Vagina (tissue), 2 donors: ENCODE measurements around the gene SLC16A12. TPM values are rescaled to one million over a fixed set of nuclear protein-coding genes. Genes with fewer than 3 reads are reported as not detected.

ENCODE experiments used
- DNase-seq, 2 donors: peaks; one replicate each; pipeline ENCODE4 v3.0.0-alpha.2; 2017; ENCODE audit errors: extremely low spot score in 2 of 2
- H3K27ac ChIP-seq: fragments of 200-600 bp; sonication (generic); one replicate; pipeline ENCODE4 v1.5.1; 2019
- H3K27me3 ChIP-seq: fragments of 200-600 bp; sonication (generic); one replicate; pipeline ENCODE4 v1.5.1; 2019
- H3K36me3 ChIP-seq, 2 donors: fragments of 200-600 bp; sonication (generic); one replicate each; pipeline ENCODE4 v1.5.1; 2017 to 2019
- H3K4me1 ChIP-seq: fragments of 200-600 bp; sonication (generic); one replicate; pipeline ENCODE4 v1.5.1; 2019
- H3K4me3 ChIP-seq, 2 donors: fragments of 200-600 bp; sonication (generic); 1 replicate in 1 of 2; 2 replicates in 1 of 2; pipeline ENCODE4 v1.5.1; 2016 to 2019
- H3K9me3 ChIP-seq: fragments of 200-600 bp; sonication (generic); one replicate; pipeline ENCODE4 v1.5.1; 2019
- POLR2A ChIP-seq, 2 donors: fragments of 450-650 bp; IDR thresholded peaks; one replicate each; pipeline ENCODE4 v1.6.1; 2017; ENCODE audit warnings: antibody characterized with exemption in 2 of 2, mild to moderate bottlenecking in 2 of 2, moderate library complexity in 2 of 2
- POLR2AphosphoS5 ChIP-seq, 2 donors: sonication (generic); formaldehyde crosslinking; IDR thresholded peaks; one replicate each; pipeline ENCODE4 v1.9.0; 2017; ENCODE audit warnings: antibody characterized with exemption in 2 of 2, mild to moderate bottlenecking in 2 of 2, low read depth in 1 of 2; ENCODE audit not compliant: insufficient read depth in 1 of 2
- intact Hi-C: fragments of 100-400 bp; cut with DNase I; formaldehyde crosslinking; loops from one replicate; pipeline ENCODE4 v1.15.1; 2023
- total RNA-seq: library from RNA; depleted of rRNA; stranded (reverse); fragments of >200 nt; gene quantifications from one replicate; pipeline ENCODE4 v1.2.3, GENCODE V29; 2016
- TF ChIP-seq, protein P1 (sequence below), 3 experiments: fragments of 450-650 bp in 2 of 3; fragments of 200-600 bp in 1 of 3; sonication (generic) in 1 of 3; IDR thresholded peaks; one replicate each; pipeline ENCODE4 v1.5.1; 2017 to 2019; ENCODE audit warnings: antibody characterized with exemption in 3 of 3, mild to moderate bottlenecking in 2 of 3, moderate library complexity in 2 of 3

The SLC16A12 gene
- total RNA-seq, 1 donor from 2014 or later: 3.7 TPM

GRCh38 chr10:89556600-89556999, 21.2 kb upstream of the SLC16A12 start:
- intact Hi-C loops: no loop called here
- H3K36me3 ChIP-seq: no peaks in the 10 kb centered on the region
- H3K9me3 ChIP-seq: no peaks in the 10 kb centered on the region
- DNase-seq: no peak
- no peak overlapping the region for H3K4me3 ChIP-seq
- H3K4me1 ChIP-seq: no peaks in the 10 kb centered on the region
- TF ChIP-seq POLR2AphosphoS5 (IDR thresholded peaks at IDR 0.05; ENCODE audit: insufficient read depth in 1 of 2, low read depth in 1 of 2): no peak
- H3K27me3 ChIP-seq: no peaks in the 10 kb centered on the region
- H3K27ac ChIP-seq: no peak overlapping the region

GRCh38 chr10:89555688-89556445, 20.5 kb upstream of the SLC16A12 start:
- Histone ChIP-seq H3K4me3 (no peak overlapping the region), H3K27ac (no peak overlapping the region), H3K27me3 (no peaks in the 10 kb centered on the region), H3K4me1 (no peaks in the 10 kb centered on the region), H3K36me3 (no peaks in the 10 kb centered on the region), H3K9me3 (no peaks in the 10 kb centered on the region)
- TF ChIP-seq, protein P1, sequence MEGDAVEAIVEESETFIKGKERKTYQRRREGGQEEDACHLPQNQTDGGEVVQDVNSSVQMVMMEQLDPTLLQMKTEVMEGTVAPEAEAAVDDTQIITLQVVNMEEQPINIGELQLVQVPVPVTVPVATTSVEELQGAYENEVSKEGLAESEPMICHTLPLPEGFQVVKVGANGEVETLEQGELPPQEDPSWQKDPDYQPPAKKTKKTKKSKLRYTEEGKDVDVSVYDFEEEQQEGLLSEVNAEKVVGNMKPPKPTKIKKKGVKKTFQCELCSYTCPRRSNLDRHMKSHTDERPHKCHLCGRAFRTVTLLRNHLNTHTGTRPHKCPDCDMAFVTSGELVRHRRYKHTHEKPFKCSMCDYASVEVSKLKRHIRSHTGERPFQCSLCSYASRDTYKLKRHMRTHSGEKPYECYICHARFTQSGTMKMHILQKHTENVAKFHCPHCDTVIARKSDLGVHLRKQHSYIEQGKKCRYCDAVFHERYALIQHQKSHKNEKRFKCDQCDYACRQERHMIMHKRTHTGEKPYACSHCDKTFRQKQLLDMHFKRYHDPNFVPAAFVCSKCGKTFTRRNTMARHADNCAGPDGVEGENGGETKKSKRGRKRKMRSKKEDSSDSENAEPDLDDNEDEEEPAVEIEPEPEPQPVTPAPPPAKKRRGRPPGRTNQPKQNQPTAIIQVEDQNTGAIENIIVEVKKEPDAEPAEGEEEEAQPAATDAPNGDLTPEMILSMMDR (IDR thresholded peaks at IDR 0.05): no peak
- TF ChIP-seq POLR2AphosphoS5 (IDR thresholded peaks at IDR 0.05; ENCODE audit: insufficient read depth in 1 of 2, low read depth in 1 of 2): no peak
- TF ChIP-seq POLR2A (IDR thresholded peaks at IDR 0.05): no peak
- intact Hi-C loops: no loop called here
- DNase-seq: no peak

DNA sequence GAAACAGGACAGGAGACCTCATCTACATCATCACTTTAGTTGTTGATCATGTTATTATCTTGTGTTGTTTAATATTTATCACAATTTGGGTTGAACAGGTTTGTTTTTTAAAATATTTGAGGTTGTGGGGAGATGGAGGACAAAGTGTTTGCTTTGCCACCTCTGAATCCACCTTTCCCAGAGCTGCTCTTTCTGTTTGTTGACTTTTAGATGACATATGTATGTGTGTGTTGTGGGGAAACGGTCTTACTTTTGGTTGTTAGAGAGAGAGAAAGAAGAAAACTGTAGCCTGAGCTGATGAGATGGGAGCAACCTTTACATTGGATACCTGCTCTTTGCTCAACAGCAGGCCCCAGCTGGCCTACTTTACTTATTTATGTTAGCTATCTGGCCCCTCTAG, 19.0 kb upstream of the SLC16A12 start:
- no peaks in the 10 kb centered on the region for H3K36me3 ChIP-seq
- no peaks in the 10 kb centered on the region for H3K9me3 ChIP-seq
- H3K27ac ChIP-seq: no peak overlapping the region
- intact Hi-C loops: no loop called here
- H3K27me3 ChIP-seq: no peaks in the 10 kb centered on the region
- no peaks in the 10 kb centered on the region for H3K4me1 ChIP-seq
- DNase-seq: no peak
- no peak overlapping the region for H3K4me3 ChIP-seq
- TF ChIP-seq, protein P1 (IDR thresholded peaks at IDR 0.05): no peak
- no peak for TF ChIP-seq POLR2A (IDR thresholded peaks at IDR 0.05)

GRCh38 chr10:89553064-89553734, 17.8 kb upstream of the SLC16A12 start:
- intact Hi-C loops: loop anchor here (2.0 kb wide), 1 partner anchor 78 kb away; no protein-coding TSS in a partner anchor
- H3K4me3 ChIP-seq: no peak overlapping the region

DNA sequence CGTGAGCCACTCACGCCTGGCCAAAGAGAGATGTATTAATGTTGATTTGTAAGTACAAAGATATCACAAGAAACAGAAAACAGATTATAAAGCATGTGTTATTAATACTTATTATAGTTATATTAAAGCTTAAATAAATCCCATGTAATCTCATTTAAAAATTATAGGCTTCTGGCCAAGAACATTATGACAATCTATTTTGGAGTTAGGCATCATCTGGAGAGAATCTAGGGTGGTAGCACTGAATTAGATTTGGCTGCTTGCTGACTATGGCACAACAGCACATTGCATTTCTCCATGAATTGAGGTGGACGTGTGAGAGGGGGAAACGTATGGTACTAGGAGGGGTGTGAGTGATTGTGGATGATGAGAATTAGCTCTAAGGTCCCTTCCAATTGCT, 16.8 kb upstream of the SLC16A12 start:
- no peak overlapping the region for H3K27ac ChIP-seq
- no peaks in the 10 kb centered on the region for H3K4me1 ChIP-seq
- no peaks in the 10 kb centered on the region for H3K27me3 ChIP-seq
- no peaks in the 10 kb centered on the region for H3K36me3 ChIP-seq
- H3K4me3 ChIP-seq: no peak overlapping the region
- no peaks in the 10 kb centered on the region for H3K9me3 ChIP-seq
- TF ChIP-seq, protein P1 (IDR thresholded peaks at IDR 0.05): no peak
- no peak for TF ChIP-seq POLR2A (IDR thresholded peaks at IDR 0.05)
- TF ChIP-seq POLR2AphosphoS5 (IDR thresholded peaks at IDR 0.05; ENCODE audit: insufficient read depth in 1 of 2, low read depth in 1 of 2): no peak
- intact Hi-C loops: loop anchor here (2.0 kb wide), 1 partner anchor 77 kb away; no protein-coding TSS in a partner anchor
- DNase-seq: no peak

More at GRCh38 chr10:89553064-89553734, 17.8 kb upstream of the SLC16A12 start:
- TF ChIP-seq POLR2AphosphoS5 (IDR thresholded peaks at IDR 0.05; ENCODE audit: insufficient read depth in 1 of 2, low read depth in 1 of 2): peak in 1 of 2 donors; percentile 7
- TF ChIP-seq POLR2A (IDR thresholded peaks at IDR 0.05): no peak
- TF ChIP-seq, protein P1 (IDR thresholded peaks at IDR 0.05): no peak
- no peaks in the 10 kb centered on the region for H3K36me3 ChIP-seq
- H3K27ac ChIP-seq: no peak overlapping the region
- no peaks in the 10 kb centered on the region for H3K4me1 ChIP-seq
- H3K9me3 ChIP-seq: no peaks in the 10 kb centered on the region
- no peaks in the 10 kb centered on the region for H3K27me3 ChIP-seq
- DNase-seq: no peak
